Heart left ventricle (tissue), 16 donors: ENCODE measurements around the gene CAMTA1. TPM values are rescaled to one million over a fixed set of nuclear protein-coding genes. Genes with fewer than 3 reads are reported as not detected.

Source experiments
- ATAC-seq, 4 donors: fragments of 200-7000 bp; cut with Tn5 transposase; one replicate each; pipeline ENCODE4 v1.9.1; 2020 to 2022; ENCODE audit warnings: moderate library complexity in 4 of 4, mild to moderate bottlenecking in 3 of 4, moderate number of reproducible peaks in 1 of 4
- DNase-seq, 5 donors: peaks; one replicate each; pipeline ENCODE4 v3.0.0-alpha.2; 2020
- H3K27ac ChIP-seq, 12 donors: fragments of 200-600 bp; sonication (generic) in 4 of 12; one replicate each; pipeline versions ENCODE4 v1.5.0 to v1.8.0; 2016 to 2022; ENCODE audit warnings: mild to moderate bottlenecking in 2 of 12
- H3K27me3 ChIP-seq, 9 donors: fragments of 200-600 bp; sonication (generic) in 2 of 9; one replicate each; pipeline versions ENCODE4 v1.5.1 to v1.8.0; 2016 to 2022; ENCODE audit warnings: mild to moderate bottlenecking in 3 of 9
- H3K36me3 ChIP-seq, 9 donors: fragments of 200-600 bp; sonication (generic) in 2 of 9; one replicate each; pipeline versions ENCODE4 v1.5.0 to v1.8.0; 2018 to 2022; ENCODE audit warnings: mild to moderate bottlenecking in 2 of 9
- H3K4me1 ChIP-seq, 12 donors: fragments of 200-600 bp; sonication (generic) in 4 of 12; one replicate each; pipeline versions ENCODE4 v1.5.0 to v1.8.0; 2016 to 2022; ENCODE audit warnings: mild to moderate bottlenecking in 3 of 12
- H3K4me3 ChIP-seq, 12 donors: fragments of 200-600 bp; sonication (generic) in 4 of 12; one replicate each; pipeline versions ENCODE4 v1.5.0 to v1.8.0; 2017 to 2022; ENCODE audit warnings: mild to moderate bottlenecking in 9 of 12, moderate library complexity in 4 of 12
- H3K9me3 ChIP-seq, 12 donors: fragments of 200-600 bp; sonication (generic) in 4 of 12; one replicate each; pipeline versions ENCODE4 v1.5.0 to v1.8.0; 2016 to 2022; ENCODE audit warnings: mild to moderate bottlenecking in 1 of 12
- POLR2A ChIP-seq, 2 donors: fragments of 450-650 bp; IDR thresholded peaks; one replicate each; pipeline ENCODE4 v1.6.1; 2017; ENCODE audit warnings: antibody characterized with exemption in 2 of 2, mild to moderate bottlenecking in 2 of 2, moderate library complexity in 2 of 2
- WGBS, 4 donors: extraction: QIAGEN DNeasy Blood & Tissue Kit in 2 of 4; methylation state at CpG; one replicate each; pipeline versions ENCODE4 v1.1.5 to v1.1.7; 2013 to 2018; 5-methylcytosine and 5-hydroxymethylcytosine counted together
- intact Hi-C, 10 donors: fragments of 100-400 bp; cut with DNase I; formaldehyde crosslinking; loops; one replicate each; pipeline versions ENCODE4 v1.11.1 to v1.14.2; 2022
- polyA plus RNA-seq, 2 donors: library from polyadenylated mRNA; stranded (reverse); fragments of 200-250 nt; gene quantifications; one replicate each; pipeline ENCODE4 v1.2.3, GENCODE V29; 2013
- total RNA-seq, 9 donors: library from RNA; depleted of rRNA in 2 of 9; stranded (reverse); fragments of >200 nt in 2 of 9; fragmentation: NEBNext Ultra II Directional in 3 of 9; extraction: Animal tissue kit (Norgen Biotek cat#: 25700) in 3 of 9; gene quantifications; one replicate each; pipeline versions ENCODE4 v1.1.0 to v1.2.4, GENCODE V29; 2016 to 2023
- TF ChIP-seq, protein P1 (sequence below), 12 donors: fragments of 200-600 bp; sonication (generic) in 4 of 12; IDR thresholded peaks; one replicate each; pipeline versions ENCODE4 v1.5.0 to v1.8.0; 2018 to 2022; ENCODE audit warnings: antibody characterized with exemption in 12 of 12, mild to moderate bottlenecking in 5 of 12
- donor health status: ischemic (EF 13 %, LVEDD 7.1; RV severe dilation, severe dysfunction).
- donor health status: healthy with polysubstance abuse.
- donor health status: DM: no; HTN: yes; CAD: no.
- donor health status: DM: no; HTN: no; CAD: no.
- donor health status: ischemic (EF 25% LVEDD 6.9; RV normal size, moderate dysfunction).
- donor health status: ischemic (EF 25% LVEDD 5.7; RV mildly dilated, moderate dysfunction).
- donor health status: healthy.
- donor health status: DM: yes; HTN: yes; CAD: no.
- donor health status: ischemic (EF 35%, LVEDD 5.7; RV mildly dilated, moderate dysfunction).
- donor health status: nonischemic (EF 11% LVEDD 7.7; RV severe dilation, severe dysfunction).
- donor health status: DM: yes; HTN: yes; CAD: no.
- donor health status: PGD.
- donor health status: ischemic (EF 29% LVEDD 5.4; RV normal size, mild dysfunction).
- donor health status: nonischemic (EF 23%, LVEDD 6.1; RV moderate dilation, normal function).

Gene CAMTA1
- total and polyA plus RNA-seq, 11 donors, result 114 to 303 (median 137) TPM

- DNase-seq (peak in 1 of 5 donors; percentile 5), ATAC-seq (no peak)
- TF ChIP-seq, protein P1, sequence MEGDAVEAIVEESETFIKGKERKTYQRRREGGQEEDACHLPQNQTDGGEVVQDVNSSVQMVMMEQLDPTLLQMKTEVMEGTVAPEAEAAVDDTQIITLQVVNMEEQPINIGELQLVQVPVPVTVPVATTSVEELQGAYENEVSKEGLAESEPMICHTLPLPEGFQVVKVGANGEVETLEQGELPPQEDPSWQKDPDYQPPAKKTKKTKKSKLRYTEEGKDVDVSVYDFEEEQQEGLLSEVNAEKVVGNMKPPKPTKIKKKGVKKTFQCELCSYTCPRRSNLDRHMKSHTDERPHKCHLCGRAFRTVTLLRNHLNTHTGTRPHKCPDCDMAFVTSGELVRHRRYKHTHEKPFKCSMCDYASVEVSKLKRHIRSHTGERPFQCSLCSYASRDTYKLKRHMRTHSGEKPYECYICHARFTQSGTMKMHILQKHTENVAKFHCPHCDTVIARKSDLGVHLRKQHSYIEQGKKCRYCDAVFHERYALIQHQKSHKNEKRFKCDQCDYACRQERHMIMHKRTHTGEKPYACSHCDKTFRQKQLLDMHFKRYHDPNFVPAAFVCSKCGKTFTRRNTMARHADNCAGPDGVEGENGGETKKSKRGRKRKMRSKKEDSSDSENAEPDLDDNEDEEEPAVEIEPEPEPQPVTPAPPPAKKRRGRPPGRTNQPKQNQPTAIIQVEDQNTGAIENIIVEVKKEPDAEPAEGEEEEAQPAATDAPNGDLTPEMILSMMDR (IDR thresholded peaks at IDR 0.05), result no peak
- TF ChIP-seq POLR2A (IDR thresholded peaks at IDR 0.05), result no peak
- peaks cover 0 to 4% (median 0%) of the 10 kb centered on the region in 12 donors for H3K9me3 ChIP-seq
- intact Hi-C loops, result no loop called here
- peaks cover 0 to 2% (median 0%) of the 10 kb centered on the region in 9 donors for H3K27me3 ChIP-seq
- WGBS, 4 donors, result 90 to 94% (median 93%) methylated on average over 13 of the region's 13 CpGs
- H3K27ac ChIP-seq, result no peak overlapping the region
- H3K4me3 ChIP-seq, result no peak overlapping the region
- H3K36me3 ChIP-seq, result no peaks in the 10 kb centered on the region
- H3K4me1 ChIP-seq, result peaks cover 4 to 27% (median 13%) of the 10 kb centered on the region in 12 donors
These were observed 598.6 kb downstream of the CAMTA1 start for GRCh38 chr1:7383671-7384520.

- H3K27me3 ChIP-seq, result peaks cover 0 to 2% (median 0%) of the 10 kb centered on the region in 9 donors
- no peak for TF ChIP-seq POLR2A (IDR thresholded peaks at IDR 0.05)
- TF ChIP-seq, protein P1 (IDR thresholded peaks at IDR 0.05), result no peak
- H3K9me3 ChIP-seq, result peaks cover 0 to 4% (median 0%) of the 10 kb centered on the region in 12 donors
- ATAC-seq, result no peak
- DNase-seq, result peak in 1 of 5 donors; percentile 11
- H3K4me1 ChIP-seq, result peaks cover 8 to 29% (median 19%) of the 10 kb centered on the region in 12 donors
- no peaks in the 10 kb centered on the region for H3K36me3 ChIP-seq
- H3K27ac ChIP-seq, result no peak overlapping the region
- H3K4me3 ChIP-seq, result no peak overlapping the region
- intact Hi-C loops, result no loop called here
- WGBS, 4 donors, result 70 to 83% (median 78%) methylated on average over 4 to 7 of the region's 7 CpGs
These were observed 599.4 kb downstream of the CAMTA1 start for GRCh38 chr1:7384679-7385078.

DNA sequence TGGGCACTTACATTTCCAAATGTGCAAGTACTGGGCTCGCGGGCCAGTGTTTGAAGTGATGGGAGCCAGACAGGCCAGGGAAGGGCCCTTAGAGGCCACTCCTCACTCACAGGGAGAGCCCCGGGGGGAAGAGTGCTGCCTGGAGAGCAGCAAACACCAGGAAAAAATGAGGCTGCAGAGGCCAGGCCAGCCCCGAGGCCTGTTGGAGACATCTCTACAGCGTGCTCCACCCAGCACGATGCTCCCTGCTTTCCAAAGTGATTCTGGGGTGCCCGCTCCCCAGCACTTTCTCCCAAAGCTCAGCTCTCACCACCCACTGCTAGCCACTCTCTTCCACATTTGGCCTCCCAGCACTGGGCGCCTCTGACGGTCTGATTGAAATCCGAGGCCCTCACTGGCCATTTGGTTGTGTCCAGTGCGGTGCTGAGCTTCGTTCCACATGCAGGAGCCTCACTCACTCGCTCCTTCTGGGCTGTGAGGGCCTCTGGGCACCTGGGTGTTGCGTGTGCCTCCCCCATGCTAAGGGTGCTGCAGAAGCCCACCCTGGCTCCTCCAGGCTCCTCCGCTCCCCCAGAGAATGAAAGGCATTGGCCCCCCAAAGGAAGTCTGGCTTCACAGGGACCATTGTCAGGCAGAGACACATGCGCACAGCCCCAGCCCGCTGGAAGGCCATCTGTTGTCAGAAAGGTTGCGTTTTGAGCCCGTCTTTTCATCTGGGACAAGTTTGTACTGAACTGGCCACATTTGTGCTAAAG lies 600.4 kb downstream of the CAMTA1 start:
- Histone ChIP-seq H3K27me3 (no peaks in the 10 kb centered on the region), H3K9me3 (peaks cover 0 to 4% (median 0%) of the 10 kb centered on the region in 12 donors), H3K4me1 (peaks cover 8 to 34% (median 22%) of the 10 kb centered on the region in 12 donors), H3K36me3 (no peaks in the 10 kb centered on the region), H3K27ac (no peak overlapping the region), H3K4me3 (no peak overlapping the region)
- WGBS, 4 donors, result 85 to 91% (median 90%) methylated on average over 18 to 19 of the region's 19 CpGs
- ATAC-seq, result no peak
- intact Hi-C loops, result no loop called here
- peak in 1 of 5 donors; percentile 9 for DNase-seq
- TF ChIP-seq POLR2A (IDR thresholded peaks at IDR 0.05), result no peak
- TF ChIP-seq, protein P1 (IDR thresholded peaks at IDR 0.05), result no peak
